Activated CD4-positive, alpha-beta T cell treated with anti-CD3 and anti-CD28 coated beads for 24 hours (primary cell): ENCODE results near the gene CA11.
A peak's percentile ranks its signal among the peaks of the same experiment; 100 is the strongest.

Experiments
- DNase-seq, 2 donors: peaks; one replicate each; pipeline ENCODE4 v3.0.0-alpha.2; 2020; ENCODE audit warnings: low read depth in 2 of 2

The CA11 gene

GRCh38 chr19:48629297-48629598, 16.7 kb downstream of the CA11 start:
- DNase-seq: no peak

- no peak for DNase-seq
These were observed 17.3 kb downstream of the CA11 start for GRCh38 chr19:48628486-48629296.

GRCh38 chr19:48627865-48628314, 18.1 kb downstream of the CA11 start:
- DNase-seq: no peak

GRCh38 chr19:48627201-48627864, 18.7 kb downstream of the CA11 start:
- DNase-seq: no peak

GRCh38 chr19:48625891-48626327, 20.1 kb downstream of the CA11 start:
- DNase-seq: no peak

- no peak for DNase-seq
These were observed 20.9 kb downstream of the CA11 start for GRCh38 chr19:48624791-48625723.

- DNase-seq: peak; percentile 96
These were observed 21.9 kb downstream of the CA11 start for GRCh38 chr19:48624067-48624594.

GRCh38 chr19:48623556-48624066, 22.4 kb downstream of the CA11 start:
- no peak for DNase-seq

GRCh38 chr19:48619692-48620585, 26.0 kb downstream of the CA11 start:
- no peak for DNase-seq

- peak; percentile 90 to 94 for DNase-seq
These were observed 26.9 kb downstream of the CA11 start, which contains the start of the genes RPL18 and SPHK2 for GRCh38 chr19:48618916-48619691. Gene RPL18 (minus strand): TSS chr19:48619178. CDS start chr19:48619143, 35 bp downstream. Gene SPHK2 (plus strand): TSS chr19:48619506. CDS start chr19:48620515, 1,009 bp downstream.

GRCh38 chr19:48618278-48618915, 27.6 kb downstream of the CA11 start:
- DNase-seq: no peak

GRCh38 chr19:48617146-48617937, 28.6 kb downstream of the CA11 start:
- DNase-seq: no peak

GRCh38 chr19:48616491-48617056, 29.4 kb downstream of the CA11 start:
- no peak for DNase-seq

GRCh38 chr19:48616041-48616436, 29.9 kb downstream of the CA11 start:
- no peak for DNase-seq

- DNase-seq: no peak
These were observed 30.6 kb downstream of the CA11 start for GRCh38 chr19:48615231-48616040.

- no peak for DNase-seq
These were observed 31.4 kb downstream of the CA11 start, which contains the start of gene FAM83E for GRCh38 chr19:48614436-48615230. Gene FAM83E (minus strand): TSS chr19:48615076. CDS start chr19:48613372, 1,704 bp downstream.
